Measurements from ENCODE around the gene RIPPLY3.

The RIPPLY3 gene

DNA sequence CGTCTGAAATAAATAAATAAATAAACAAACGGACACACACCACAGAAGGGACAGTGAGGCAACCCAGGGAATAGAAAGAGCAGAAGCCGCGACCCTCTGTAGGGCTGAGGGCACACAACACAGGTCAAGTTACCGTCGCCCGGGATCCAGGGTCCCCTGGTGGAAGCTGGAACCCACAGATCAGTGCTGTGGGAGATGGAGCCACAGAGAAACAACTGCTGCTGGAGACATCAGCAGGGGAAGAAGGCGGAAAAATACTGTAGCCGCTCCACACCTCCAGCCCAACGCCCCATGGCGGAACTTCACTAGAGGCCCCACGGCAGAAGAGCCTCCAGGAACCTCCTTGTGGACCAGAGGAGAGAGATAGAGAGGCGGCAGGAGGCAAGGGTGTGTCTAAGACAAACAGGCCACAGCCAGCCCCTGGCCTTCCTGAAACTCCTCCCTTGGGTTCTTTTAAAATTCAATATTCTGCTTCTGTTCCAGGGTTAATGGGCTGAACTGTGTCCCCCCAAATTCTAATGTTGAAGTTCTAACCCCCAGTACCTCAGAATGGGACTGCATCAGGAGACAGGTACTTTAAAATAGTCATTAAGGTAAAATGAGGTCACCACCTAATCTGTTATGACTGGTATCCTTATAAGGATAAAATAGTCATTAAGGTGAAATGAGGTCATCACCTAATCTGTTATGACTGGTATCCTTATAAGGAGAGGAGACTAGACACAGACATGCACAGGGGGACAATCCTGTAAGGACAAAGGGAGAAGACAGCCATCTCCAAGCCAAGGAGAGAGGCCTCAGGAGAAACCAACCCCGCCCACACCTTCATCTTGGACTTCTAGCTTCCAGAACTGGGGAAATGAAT is 32.3 kb upstream of the RIPPLY3 start:
- TF ChIP-seq, protein P1, sequence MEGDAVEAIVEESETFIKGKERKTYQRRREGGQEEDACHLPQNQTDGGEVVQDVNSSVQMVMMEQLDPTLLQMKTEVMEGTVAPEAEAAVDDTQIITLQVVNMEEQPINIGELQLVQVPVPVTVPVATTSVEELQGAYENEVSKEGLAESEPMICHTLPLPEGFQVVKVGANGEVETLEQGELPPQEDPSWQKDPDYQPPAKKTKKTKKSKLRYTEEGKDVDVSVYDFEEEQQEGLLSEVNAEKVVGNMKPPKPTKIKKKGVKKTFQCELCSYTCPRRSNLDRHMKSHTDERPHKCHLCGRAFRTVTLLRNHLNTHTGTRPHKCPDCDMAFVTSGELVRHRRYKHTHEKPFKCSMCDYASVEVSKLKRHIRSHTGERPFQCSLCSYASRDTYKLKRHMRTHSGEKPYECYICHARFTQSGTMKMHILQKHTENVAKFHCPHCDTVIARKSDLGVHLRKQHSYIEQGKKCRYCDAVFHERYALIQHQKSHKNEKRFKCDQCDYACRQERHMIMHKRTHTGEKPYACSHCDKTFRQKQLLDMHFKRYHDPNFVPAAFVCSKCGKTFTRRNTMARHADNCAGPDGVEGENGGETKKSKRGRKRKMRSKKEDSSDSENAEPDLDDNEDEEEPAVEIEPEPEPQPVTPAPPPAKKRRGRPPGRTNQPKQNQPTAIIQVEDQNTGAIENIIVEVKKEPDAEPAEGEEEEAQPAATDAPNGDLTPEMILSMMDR (IDR thresholded peaks at IDR 0.05; ENCODE audit: control insufficient read depth, extremely low read depth, insufficient read depth) = no peak
- DNase-seq (ENCODE audit: low read depth) = no peak
- no peak overlapping the region for H3K4me3 ChIP-seq (ENCODE audit: low read depth, low read length)

DNA sequence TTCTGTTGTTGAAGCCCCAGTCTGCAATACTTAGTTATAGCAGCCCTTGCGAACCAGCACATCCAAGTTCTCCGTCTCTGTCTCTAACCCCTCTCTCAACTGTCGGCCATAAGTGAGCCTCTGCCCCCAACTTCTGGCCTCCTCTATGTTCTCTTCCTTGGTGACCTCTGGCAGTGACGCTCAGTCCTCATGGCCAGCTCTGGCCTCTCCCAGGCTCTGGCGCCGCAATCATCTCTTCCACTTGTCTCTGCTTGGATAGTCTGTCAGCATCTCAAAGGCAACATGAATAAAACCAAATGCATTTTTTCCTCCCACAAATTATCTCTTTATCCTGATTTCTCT is 31.7 kb upstream of the RIPPLY3 start:
- no peak overlapping the region for H3K4me3 ChIP-seq (ENCODE audit: low read depth, low read length)
- DNase-seq (ENCODE audit: low read depth) = no peak
- TF ChIP-seq, protein P1 (IDR thresholded peaks at IDR 0.05; ENCODE audit: control insufficient read depth, extremely low read depth, insufficient read depth) = no peak

DNA sequence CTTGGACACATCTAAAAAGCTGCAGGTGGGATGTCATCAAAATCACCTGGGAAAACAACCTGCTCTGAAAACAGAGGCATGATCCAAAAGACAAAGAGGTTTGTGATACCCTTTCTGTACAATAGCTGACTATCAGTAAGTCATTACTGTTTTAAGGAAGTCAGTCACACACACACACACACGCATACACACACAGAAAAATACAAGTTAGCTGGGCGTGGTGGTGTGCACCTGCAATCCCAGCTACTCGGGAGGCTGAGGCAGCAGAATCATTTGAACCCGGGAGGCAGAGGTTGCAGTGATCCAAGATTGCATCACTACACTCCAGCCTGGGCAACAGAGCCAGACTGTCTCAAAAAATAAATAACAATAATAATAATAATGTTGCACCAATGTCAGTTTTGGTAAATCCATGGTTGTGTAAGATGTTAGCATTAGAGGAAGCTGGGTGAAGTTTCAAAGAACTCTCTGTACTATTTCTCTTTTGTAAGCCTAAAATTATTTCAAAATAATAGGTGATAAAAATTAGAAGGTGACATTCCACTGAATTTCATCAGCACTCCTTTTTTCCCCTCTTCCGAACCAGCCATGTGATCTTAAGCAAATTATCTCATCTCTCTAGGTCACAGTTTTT is 30.2 kb upstream of the RIPPLY3 start:
- H3K4me3 ChIP-seq (ENCODE audit: low read depth, low read length) = no peak overlapping the region
- no peak for DNase-seq (ENCODE audit: low read depth)
- TF ChIP-seq, protein P1 (IDR thresholded peaks at IDR 0.05; ENCODE audit: control insufficient read depth, extremely low read depth, insufficient read depth) = no peak

DNA sequence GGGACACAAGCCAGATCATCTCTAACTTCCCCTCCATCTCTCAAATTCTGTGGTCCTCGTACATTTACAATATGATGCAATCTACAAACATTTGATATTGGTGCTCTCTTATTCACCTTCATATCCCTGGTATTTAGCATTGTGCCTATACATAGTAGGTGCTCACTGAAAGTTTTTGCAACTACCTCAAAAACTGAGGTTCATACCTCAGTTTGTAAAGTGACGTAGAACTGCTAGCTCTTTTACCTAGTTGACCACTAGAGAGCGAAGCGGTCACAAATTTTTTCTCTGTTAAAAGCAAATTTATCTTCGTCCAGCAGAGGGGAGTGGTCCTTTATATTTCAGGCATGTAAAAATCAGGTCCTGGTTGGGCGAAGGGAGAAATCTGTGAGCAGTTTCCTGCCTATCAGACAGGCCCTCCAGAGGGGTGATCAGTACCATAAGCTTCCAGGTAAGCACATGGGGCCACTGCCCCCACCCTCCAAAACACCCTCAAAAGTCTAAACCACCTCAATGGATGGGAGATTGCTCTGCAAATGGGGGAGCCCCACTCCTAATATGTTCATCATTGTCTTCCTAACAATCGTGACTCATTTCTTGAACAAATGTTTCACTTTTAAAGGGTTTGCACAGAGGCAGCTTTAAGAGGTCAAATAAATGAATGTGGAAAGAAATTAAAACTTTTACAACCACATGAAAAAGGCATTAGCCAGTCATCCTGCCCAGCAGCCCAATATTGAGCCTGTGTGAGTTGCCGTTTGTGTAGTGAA is 29.4 kb upstream of the RIPPLY3 start:
- TF ChIP-seq, protein P1 (IDR thresholded peaks at IDR 0.05; ENCODE audit: control insufficient read depth, extremely low read depth, insufficient read depth) = peak; percentile 88
- peak; percentile 76 for DNase-seq (ENCODE audit: low read depth)
- no peak overlapping the region for H3K4me3 ChIP-seq (ENCODE audit: low read depth, low read length)

DNA sequence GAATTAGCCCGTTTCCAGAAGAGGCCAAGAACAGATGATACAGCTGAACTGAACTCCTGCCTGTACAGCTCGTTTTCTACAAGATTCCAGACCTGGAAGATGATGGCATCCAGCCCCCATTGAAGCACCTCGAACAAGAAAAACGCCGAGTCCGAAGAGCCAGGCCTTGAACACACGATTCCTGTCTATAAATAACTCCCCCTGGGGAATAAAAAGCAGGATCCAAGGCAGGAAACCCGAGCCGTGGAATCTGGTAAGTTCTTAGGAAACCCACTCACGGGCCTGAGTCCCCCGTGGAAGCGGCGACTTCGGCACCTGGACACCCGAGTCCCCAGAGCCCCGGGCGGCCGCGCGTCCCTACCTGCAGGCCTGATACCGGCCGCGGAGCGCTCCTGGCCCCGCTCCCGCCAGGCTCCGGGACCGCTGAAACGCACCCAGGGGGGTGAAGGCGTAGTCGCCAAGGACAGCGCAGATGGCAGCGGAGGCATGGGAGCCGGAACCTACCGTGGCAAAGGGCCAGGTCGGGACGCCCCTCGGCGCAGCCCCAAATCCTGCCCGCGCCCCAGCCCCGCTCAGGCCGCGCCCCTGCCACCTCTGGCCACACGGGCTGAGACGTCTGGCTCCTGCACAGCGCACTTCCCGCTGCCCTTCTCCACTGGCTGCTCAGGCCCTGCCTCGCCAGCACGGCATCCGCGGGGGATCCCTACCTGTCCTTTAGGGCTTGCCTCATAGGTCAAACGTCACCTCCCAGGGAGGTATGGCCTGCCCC is 26.0 kb upstream of the RIPPLY3 start:
- H3K4me3 ChIP-seq (ENCODE audit: low read depth, low read length) = no peak overlapping the region
- DNase-seq (ENCODE audit: low read depth) = no peak
- TF ChIP-seq, protein P1 (IDR thresholded peaks at IDR 0.05; ENCODE audit: control insufficient read depth, extremely low read depth, insufficient read depth) = no peak

DNA sequence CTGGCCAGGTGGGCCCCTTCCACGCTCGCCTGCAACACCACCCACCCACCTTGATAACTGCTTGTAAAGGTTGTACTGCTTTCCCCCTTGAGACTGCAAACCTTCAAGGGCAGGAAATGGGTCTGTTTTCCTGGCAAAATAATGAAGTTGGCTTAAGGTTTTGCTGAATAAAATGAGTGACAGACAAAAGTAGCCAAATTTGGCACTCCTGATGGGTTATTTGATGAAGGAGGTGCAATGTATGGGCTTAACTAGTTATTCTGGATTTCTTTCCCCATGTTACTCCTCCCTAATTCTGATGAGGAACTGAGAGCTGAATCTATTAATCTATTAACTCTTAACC is 25.5 kb upstream of the RIPPLY3 start:
- H3K4me3 ChIP-seq (ENCODE audit: low read depth, low read length) = no peak overlapping the region
- TF ChIP-seq, protein P1 (IDR thresholded peaks at IDR 0.05; ENCODE audit: control insufficient read depth, extremely low read depth, insufficient read depth) = no peak
- DNase-seq (ENCODE audit: low read depth) = no peak

All from LNCaP clone FGC (cell line).